Astrocyte (in vitro differentiated cells and primary cell): Measurements from ENCODE around the gene SLC7A6OS. TPM values are rescaled to one million over a fixed set of nuclear protein-coding genes. Genes with fewer than 3 reads are reported as not detected.

ENCODE experiments used
- DNase-seq: peaks from one replicate; pipeline ENCODE4 v3.0.0-alpha.2; 2010; ENCODE audit warnings: low read depth
- FAIRE-seq: peaks from 2 replicates; lab custom pipeline; 2011; peaks lifted over from hg19 to GRCh38; lab: Jason Lieb, UNC
- H2AFZ ChIP-seq: 2 replicates; pipeline ENCODE4 v1.6.0; 2012; ENCODE audit warnings: low read depth, low read length, inconsistent platforms
- H3K27ac ChIP-seq: 2 replicates; pipeline ENCODE4 v1.5.1; 2011; ENCODE audit warnings: low read depth, low read length, inconsistent platforms
- H3K27me3 ChIP-seq: 2 replicates; pipeline ENCODE4 v1.6.0; 2011; ENCODE audit warnings: low read length, inconsistent platforms; ENCODE audit not compliant: insufficient read depth
- H3K36me3 ChIP-seq: 2 replicates; pipeline ENCODE4 v1.5.1; 2011; ENCODE audit warnings: low read length, inconsistent platforms; ENCODE audit not compliant: insufficient read depth
- H3K4me1 ChIP-seq: 2 replicates; pipeline ENCODE4 v1.5.1; 2011; ENCODE audit warnings: low read length, inconsistent platforms; ENCODE audit not compliant: insufficient read depth
- H3K4me2 ChIP-seq: 2 replicates; pipeline ENCODE4 v1.6.0; 2012; ENCODE audit warnings: low read length, inconsistent platforms
- H3K4me3 ChIP-seq: 2 replicates; pipeline ENCODE4 v1.5.1; 2011; ENCODE audit warnings: low read depth, mild to moderate bottlenecking, low read length, inconsistent platforms; ENCODE audit not compliant: insufficient read depth
- H3K79me2 ChIP-seq: 2 replicates; pipeline ENCODE4 v1.6.0; 2012; ENCODE audit warnings: mild to moderate bottlenecking, low read length, inconsistent platforms; ENCODE audit not compliant: insufficient read depth
- H3K9ac ChIP-seq: 2 replicates; pipeline ENCODE4 v1.6.0; 2012; ENCODE audit warnings: mild to moderate bottlenecking, low read length, inconsistent platforms
- H3K9me3 ChIP-seq: 2 replicates; pipeline ENCODE4 v1.5.1; 2012; ENCODE audit warnings: low read depth, mild to moderate bottlenecking, low read length, inconsistent platforms; ENCODE audit not compliant: insufficient read depth
- H4K20me1 ChIP-seq: 2 replicates; pipeline ENCODE4 v1.6.0; 2012; ENCODE audit warnings: low read length, inconsistent platforms; ENCODE audit not compliant: insufficient read depth
- H3K27ac Mint-ChIP-seq: one replicate; pipeline ENCODE4 v1.8.0; 2021; ENCODE audit warnings: mild to moderate bottlenecking, mixed read lengths; ENCODE audit not compliant: unreplicated experiment
- H3K27me3 Mint-ChIP-seq: one replicate; pipeline ENCODE4 v1.8.0; 2021; ENCODE audit warnings: low read depth, mixed read lengths; ENCODE audit not compliant: unreplicated experiment
- H3K36me3 Mint-ChIP-seq: one replicate; pipeline ENCODE4 v1.8.0; 2021; ENCODE audit warnings: low read depth, mixed read lengths; ENCODE audit not compliant: unreplicated experiment
- H3K4me1 Mint-ChIP-seq: one replicate; pipeline ENCODE4 v1.8.0; 2021; ENCODE audit warnings: low read depth, mixed read lengths; ENCODE audit not compliant: unreplicated experiment
- H3K4me3 Mint-ChIP-seq: one replicate; pipeline ENCODE4 v1.8.0; 2021; ENCODE audit warnings: mild to moderate bottlenecking, moderate library complexity, mixed read lengths; ENCODE audit not compliant: unreplicated experiment
- H3K9me3 Mint-ChIP-seq: one replicate; pipeline ENCODE4 v1.8.0; 2021; ENCODE audit warnings: mild to moderate bottlenecking, mixed read lengths; ENCODE audit not compliant: unreplicated experiment
- CTCF ChIP-seq: IDR thresholded peaks from 2 replicates; pipeline ENCODE4 v1.5.1; 2011; ENCODE audit warnings: low read depth, mild to moderate bottlenecking, inconsistent platforms, low read length, moderate library complexity; ENCODE audit not compliant: insufficient read depth
- EZH2 ChIP-seq: IDR thresholded peaks from 2 replicates; pipeline ENCODE4 v1.6.1; 2012; ENCODE audit warnings: mild to moderate bottlenecking, low read length, inconsistent platforms; ENCODE audit not compliant: insufficient read depth
- total RNA-seq: library from RNA; stranded (reverse); gene quantifications from 2 replicates; pipeline ENCODE4 v1.2.1, GENCODE V29; 2021

SLC7A6OS gene
- total RNA-seq, 1 donor from 2014 or later = 16.7 TPM

GRCh38 chr16:68351463-68351862 lies 40.7 kb upstream of the SLC7A6OS start:
- Histone ChIP-seq H3K4me1 (no peaks in the 10 kb centered on the region), H3K9me3 (no peaks in the 10 kb centered on the region), H3K36me3 (peaks cover 15% of the 10 kb centered on the region), H3K9ac (no peak overlapping the region), H3K4me2 (no peak overlapping the region), H2AFZ (no peak overlapping the region), H3K4me3 (no peak overlapping the region), H3K79me2 (no peaks in the 10 kb centered on the region), H3K27ac (no peak overlapping the region), H4K20me1 (peaks cover 15% of the 10 kb centered on the region), H3K27me3 (no peaks in the 10 kb centered on the region)
- Mint-ChIP-seq H3K9me3 (no peaks in the 10 kb centered on the region), H3K4me3 (no peak overlapping the region), H3K27me3 (no peaks in the 10 kb centered on the region), H3K4me1 (peaks cover 6% of the 10 kb centered on the region), H3K27ac (no peak overlapping the region), H3K36me3 (peaks cover 9% of the 10 kb centered on the region)
- FAIRE-seq (no peak), DNase-seq (no peak)
- TF ChIP-seq CTCF = no peak
- TF ChIP-seq EZH2 = no peak

DNA sequence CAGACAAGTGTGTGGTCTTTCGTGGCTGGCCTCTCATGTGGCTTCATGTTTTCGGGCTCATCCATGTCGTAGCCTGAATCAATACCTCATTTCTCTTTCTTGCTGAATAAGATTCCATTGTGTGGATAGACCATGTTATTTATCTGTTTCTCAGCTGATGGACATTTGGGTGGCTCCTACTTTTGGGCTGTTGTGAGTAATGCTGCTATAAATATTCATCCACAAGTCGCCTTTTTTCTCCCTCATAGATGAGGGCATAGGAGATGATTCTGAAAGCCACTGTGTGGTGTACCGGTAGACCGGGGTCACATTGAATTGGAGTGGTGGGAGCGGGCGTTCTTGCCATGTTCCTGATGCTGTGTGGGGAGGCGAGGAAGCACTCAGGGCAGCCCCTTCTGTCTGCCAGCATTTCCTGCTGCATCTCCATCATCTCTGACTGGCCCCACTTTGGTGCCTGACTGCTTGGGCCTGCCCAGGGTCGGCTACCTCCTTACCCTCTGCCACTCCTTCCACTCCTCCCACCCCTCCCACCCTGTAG lies 40.1 kb upstream of the SLC7A6OS start:
- Histone ChIP-seq H2AFZ (no peak overlapping the region), H3K4me1 (no peaks in the 10 kb centered on the region), H3K4me2 (no peak overlapping the region), H4K20me1 (peaks cover 15% of the 10 kb centered on the region), H3K36me3 (peaks cover 17% of the 10 kb centered on the region), H3K9me3 (no peaks in the 10 kb centered on the region), H3K27ac (no peak overlapping the region), H3K9ac (no peak overlapping the region), H3K4me3 (no peak overlapping the region), H3K27me3 (no peaks in the 10 kb centered on the region), H3K79me2 (no peaks in the 10 kb centered on the region)
- DNase-seq (no peak), FAIRE-seq (no peak)
- Mint-ChIP-seq H3K4me1 (peaks cover 3% of the 10 kb centered on the region), H3K36me3 (peaks cover 10% of the 10 kb centered on the region), H3K4me3 (no peak overlapping the region), H3K27ac (no peak overlapping the region), H3K9me3 (no peaks in the 10 kb centered on the region), H3K27me3 (no peaks in the 10 kb centered on the region)
- TF ChIP-seq CTCF (no peak), EZH2 (no peak)

GRCh38 chr16:68349838-68350410 lies 39.2 kb upstream of the SLC7A6OS start:
- H4K20me1 ChIP-seq = peaks cover 15% of the 10 kb centered on the region
- TF ChIP-seq CTCF = no peak
- TF ChIP-seq EZH2 = no peak
- Mint-ChIP-seq H3K4me3 (no peak overlapping the region), H3K27me3 (no peaks in the 10 kb centered on the region), H3K27ac (no peak overlapping the region), H3K36me3 (peaks cover 15% of the 10 kb centered on the region), H3K9me3 (no peaks in the 10 kb centered on the region), H3K4me1 (peaks cover 8% of the 10 kb centered on the region)
- DNase-seq (no peak), FAIRE-seq (no peak)
- no peaks in the 10 kb centered on the region for H3K4me1 ChIP-seq
- no peak overlapping the region for H3K27ac ChIP-seq
- peaks cover 23% of the 10 kb centered on the region for H3K36me3 ChIP-seq
- H3K27me3 ChIP-seq = no peaks in the 10 kb centered on the region
- no peak overlapping the region for H3K4me2 ChIP-seq
- H2AFZ ChIP-seq = no peak overlapping the region
- no peaks in the 10 kb centered on the region for H3K79me2 ChIP-seq
- H3K4me3 ChIP-seq = no peak overlapping the region
- no peaks in the 10 kb centered on the region for H3K9me3 ChIP-seq
- H3K9ac ChIP-seq = no peak overlapping the region
